Panc1 (cell line): ENCODE measurements around the gene MOCS1. TPM values are rescaled to one million over a fixed set of nuclear protein-coding genes. Genes with fewer than 3 reads are reported as not detected.

Experiments used
- ATAC-seq: fragments of 200-7000 bp; cut with Tn5 transposase; 2 replicates; pipeline ENCODE4 v1.9.1; 2020; ENCODE audit warnings: mild to moderate bottlenecking, moderate library complexity
- BruUV-seq: library from RNA; stranded (reverse); fragments of 400-500 nt; replicated peaks from 2 replicates; lab custom pipeline; 2021; lab: Mats Ljungman, UMichigan
- CTCF ChIA-PET: fragments of 300-600 bp; sonication (Branson Sonifier 250); formaldehyde crosslinking; loops from one replicate; lab custom pipeline; 2022; ENCODE audit warnings: antibody characterized with exemption; lab: Charles Lee
- POLR2A ChIA-PET: fragments of 300-600 bp; sonication (Branson Sonifier 250); formaldehyde crosslinking; loops from one replicate; lab custom pipeline; 2022; ENCODE audit warnings: antibody characterized with exemption; lab: Charles Lee
- DNase-seq: peaks from one replicate; pipeline ENCODE4 v3.0.0-alpha.2; 2010; ENCODE audit warnings: low read depth, low spot score
- H3K27ac ChIP-seq: 2 replicates; pipeline ENCODE4 v1.5.1; 2011; ENCODE audit warnings: mild to moderate bottlenecking, low read length, inconsistent platforms
- H3K27me3 ChIP-seq: fragments of 200-500 bp; sonication (Bioruptor generic); 2 replicates; pipeline ENCODE4 v1.6.0; 2014; ENCODE audit warnings: low read length, inconsistent platforms; ENCODE audit not compliant: control insufficient read depth, insufficient read depth
- H3K36me3 ChIP-seq: fragments of 200-500 bp; sonication (Bioruptor generic); 2 replicates; pipeline ENCODE4 v1.5.1; 2014; ENCODE audit warnings: inconsistent platforms, mild to moderate bottlenecking, low read length, moderate library complexity; ENCODE audit not compliant: control insufficient read depth, insufficient read depth
- H3K4me1 ChIP-seq: 2 replicates; pipeline ENCODE4 v1.5.1; 2011; ENCODE audit warnings: inconsistent platforms, mild to moderate bottlenecking, low read length, moderate library complexity; ENCODE audit not compliant: control insufficient read depth, insufficient read depth
- H3K4me3 ChIP-seq, 2 experiments: 2 replicates each; pipeline ENCODE4 v1.5.1; 2011 to 2012; ENCODE audit warnings: low read depth in 2 of 2, low read length in 2 of 2, mild to moderate bottlenecking in 2 of 2, inconsistent platforms in 1 of 2, moderate library complexity in 1 of 2
- H3K9me3 ChIP-seq: fragments of 200-500 bp; sonication (Bioruptor generic); 2 replicates; pipeline ENCODE4 v1.5.1; 2014; ENCODE audit warnings: low read depth, mild to moderate bottlenecking, inconsistent platforms, low read length, moderate library complexity; ENCODE audit not compliant: control insufficient read depth, insufficient read depth
- POLR2AphosphoS5 ChIP-seq: IDR thresholded peaks from 2 replicates; pipeline ENCODE4 v1.6.1; 2012; ENCODE audit warnings: mild to moderate bottlenecking, low read depth, low read length, moderate library complexity
- SIN3A ChIP-seq: IDR thresholded peaks from 2 replicates; pipeline ENCODE4 v1.6.1; 2012; ENCODE audit warnings: low read depth, mild to moderate bottlenecking, low read length, moderate library complexity, borderline replicate concordance; ENCODE audit not compliant: insufficient read depth
- TCF7L2 ChIP-seq: IDR thresholded peaks from 2 replicates; pipeline ENCODE4 v1.6.1; 2011; ENCODE audit warnings: mild to moderate bottlenecking, low read depth, low read length, inconsistent platforms
- in situ Hi-C: cut with HindIII; loops from 2 replicates; pipeline ENCODE4 v1.10.0; 2016; ENCODE audit warnings: low sequenced_read_pairs, low pct_unique_long_range_greater_than_20kb
- intact Hi-C: fragments of 100-400 bp; cut with micrococcal nuclease; formaldehyde crosslinking; loops from one replicate; pipeline ENCODE4 v1.10.0; 2022; ENCODE audit not compliant: unreplicated experiment
- total RNA-seq: library from RNA; stranded (reverse); gene quantifications from one replicate; pipeline ENCODE4 v1.2.1, GENCODE V29; 2021; ENCODE audit not compliant: unreplicated experiment
- TF ChIP-seq, protein P1 (sequence below), 2 experiments: IDR thresholded peaks; 2 replicates each; pipeline ENCODE4 v1.6.1; 2011 to 2012; ENCODE audit warnings: low read depth in 2 of 2, control low read depth in 1 of 2, low read length in 1 of 2, mild to moderate bottlenecking in 1 of 2, moderate library complexity in 1 of 2; ENCODE audit not compliant: insufficient read depth in 1 of 2
- TF ChIP-seq, protein P2 (sequence below): fragments of 450-650 bp; IDR thresholded peaks from 2 replicates; pipeline ENCODE4 v1.5.1; 2017; ENCODE audit warnings: mild to moderate bottlenecking

Gene MOCS1
- total RNA-seq, 1 experiment from 2014 or later = 0.98 TPM

DNA sequence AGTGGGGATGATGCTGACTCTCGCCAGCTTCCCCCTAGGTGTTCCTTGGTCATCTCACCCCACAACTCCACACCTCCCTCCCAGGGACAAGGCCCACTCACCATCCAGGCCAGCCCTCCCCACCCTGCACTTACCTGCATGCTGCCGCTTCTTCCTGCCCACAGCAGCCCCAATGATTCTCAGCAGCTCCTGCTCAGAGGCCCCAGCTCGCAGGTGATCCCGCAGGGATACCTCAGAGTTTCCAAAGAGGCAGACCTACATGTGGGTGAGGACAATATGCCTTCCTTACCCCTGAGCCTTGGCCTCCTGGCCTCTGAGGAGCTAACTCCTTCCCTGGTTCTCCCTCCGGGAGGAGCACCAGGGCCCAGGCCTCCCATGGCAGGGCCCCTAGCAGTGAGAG is 24.6 kb downstream of the MOCS1 start:
- no peaks in the 10 kb centered on the region for H3K36me3 ChIP-seq
- no peak overlapping the region for H3K4me3 ChIP-seq
- TF ChIP-seq, protein P1, sequence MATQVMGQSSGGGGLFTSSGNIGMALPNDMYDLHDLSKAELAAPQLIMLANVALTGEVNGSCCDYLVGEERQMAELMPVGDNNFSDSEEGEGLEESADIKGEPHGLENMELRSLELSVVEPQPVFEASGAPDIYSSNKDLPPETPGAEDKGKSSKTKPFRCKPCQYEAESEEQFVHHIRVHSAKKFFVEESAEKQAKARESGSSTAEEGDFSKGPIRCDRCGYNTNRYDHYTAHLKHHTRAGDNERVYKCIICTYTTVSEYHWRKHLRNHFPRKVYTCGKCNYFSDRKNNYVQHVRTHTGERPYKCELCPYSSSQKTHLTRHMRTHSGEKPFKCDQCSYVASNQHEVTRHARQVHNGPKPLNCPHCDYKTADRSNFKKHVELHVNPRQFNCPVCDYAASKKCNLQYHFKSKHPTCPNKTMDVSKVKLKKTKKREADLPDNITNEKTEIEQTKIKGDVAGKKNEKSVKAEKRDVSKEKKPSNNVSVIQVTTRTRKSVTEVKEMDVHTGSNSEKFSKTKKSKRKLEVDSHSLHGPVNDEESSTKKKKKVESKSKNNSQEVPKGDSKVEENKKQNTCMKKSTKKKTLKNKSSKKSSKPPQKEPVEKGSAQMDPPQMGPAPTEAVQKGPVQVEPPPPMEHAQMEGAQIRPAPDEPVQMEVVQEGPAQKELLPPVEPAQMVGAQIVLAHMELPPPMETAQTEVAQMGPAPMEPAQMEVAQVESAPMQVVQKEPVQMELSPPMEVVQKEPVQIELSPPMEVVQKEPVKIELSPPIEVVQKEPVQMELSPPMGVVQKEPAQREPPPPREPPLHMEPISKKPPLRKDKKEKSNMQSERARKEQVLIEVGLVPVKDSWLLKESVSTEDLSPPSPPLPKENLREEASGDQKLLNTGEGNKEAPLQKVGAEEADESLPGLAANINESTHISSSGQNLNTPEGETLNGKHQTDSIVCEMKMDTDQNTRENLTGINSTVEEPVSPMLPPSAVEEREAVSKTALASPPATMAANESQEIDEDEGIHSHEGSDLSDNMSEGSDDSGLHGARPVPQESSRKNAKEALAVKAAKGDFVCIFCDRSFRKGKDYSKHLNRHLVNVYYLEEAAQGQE (IDR thresholded peaks at IDR 0.05; ENCODE audit: insufficient read depth in 1 of 2, low read depth in 2 of 2, low read length in 1 of 2) = no peak
- no peak for TF ChIP-seq TCF7L2
- H3K4me1 ChIP-seq = no peaks in the 10 kb centered on the region
- no peak for DNase-seq
- intact Hi-C loops = no loop called here
- no peak overlapping the region for H3K27ac ChIP-seq
- in situ Hi-C loops = no loop called here
- no peaks in the 10 kb centered on the region for H3K9me3 ChIP-seq
- CTCF ChIA-PET = no interaction called here
- POLR2A ChIA-PET = no interaction called here
- 0 out of 2 replicates have a peak, but pooled peaks have one; percentile 45 for ATAC-seq
- no TSS peak for BruUV-seq
- no peaks in the 10 kb centered on the region for H3K27me3 ChIP-seq

DNA sequence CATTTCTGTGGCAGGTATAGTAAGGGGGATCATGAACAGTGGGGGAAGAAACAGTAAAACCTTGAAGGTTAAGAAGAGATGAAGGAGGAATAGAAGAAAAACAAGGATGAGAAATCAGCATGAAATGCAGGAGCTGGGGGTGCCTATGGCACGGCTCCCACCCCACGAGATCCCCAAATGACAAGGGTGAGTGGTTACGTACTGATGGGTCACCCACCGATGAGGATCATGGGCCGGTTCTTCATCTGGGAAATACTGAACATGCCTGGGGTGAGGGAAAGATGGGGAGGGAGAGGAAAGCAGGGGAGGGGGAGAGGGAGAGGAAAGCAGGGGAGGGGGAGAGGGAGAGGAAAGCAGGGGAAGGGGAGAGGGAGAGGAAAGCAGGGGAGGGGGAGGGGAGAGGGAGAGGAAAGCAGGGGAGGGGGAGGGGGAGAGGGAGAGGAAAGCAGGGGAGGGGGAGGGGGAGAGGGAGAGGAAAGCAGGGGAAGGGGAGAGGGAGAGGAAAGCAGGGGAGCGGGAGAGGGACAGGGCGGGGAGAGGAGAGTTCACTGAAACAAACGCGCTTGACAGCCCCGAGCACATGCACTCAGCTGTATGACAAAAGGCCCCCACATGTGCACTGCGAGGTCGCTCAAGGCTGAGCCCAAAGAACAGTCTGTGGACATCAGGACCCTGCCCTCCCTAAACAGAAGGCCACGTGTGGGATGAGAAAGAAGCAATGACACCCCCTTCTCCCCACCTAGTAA is 25.3 kb downstream of the MOCS1 start:
- intact Hi-C loops = no loop called here

More for the DNA sequence above, 25.3 kb downstream of the MOCS1 start:
- no peaks in the 10 kb centered on the region for H3K4me1 ChIP-seq
- ChIA-PET CTCF (no interaction called here), POLR2A (no interaction called here)
- H3K9me3 ChIP-seq = no peaks in the 10 kb centered on the region
- no peak for ATAC-seq
- in situ Hi-C loops = no loop called here
- TF ChIP-seq SIN3A = no peak
- TF ChIP-seq POLR2AphosphoS5 = no peak
- TF ChIP-seq, protein P2, sequence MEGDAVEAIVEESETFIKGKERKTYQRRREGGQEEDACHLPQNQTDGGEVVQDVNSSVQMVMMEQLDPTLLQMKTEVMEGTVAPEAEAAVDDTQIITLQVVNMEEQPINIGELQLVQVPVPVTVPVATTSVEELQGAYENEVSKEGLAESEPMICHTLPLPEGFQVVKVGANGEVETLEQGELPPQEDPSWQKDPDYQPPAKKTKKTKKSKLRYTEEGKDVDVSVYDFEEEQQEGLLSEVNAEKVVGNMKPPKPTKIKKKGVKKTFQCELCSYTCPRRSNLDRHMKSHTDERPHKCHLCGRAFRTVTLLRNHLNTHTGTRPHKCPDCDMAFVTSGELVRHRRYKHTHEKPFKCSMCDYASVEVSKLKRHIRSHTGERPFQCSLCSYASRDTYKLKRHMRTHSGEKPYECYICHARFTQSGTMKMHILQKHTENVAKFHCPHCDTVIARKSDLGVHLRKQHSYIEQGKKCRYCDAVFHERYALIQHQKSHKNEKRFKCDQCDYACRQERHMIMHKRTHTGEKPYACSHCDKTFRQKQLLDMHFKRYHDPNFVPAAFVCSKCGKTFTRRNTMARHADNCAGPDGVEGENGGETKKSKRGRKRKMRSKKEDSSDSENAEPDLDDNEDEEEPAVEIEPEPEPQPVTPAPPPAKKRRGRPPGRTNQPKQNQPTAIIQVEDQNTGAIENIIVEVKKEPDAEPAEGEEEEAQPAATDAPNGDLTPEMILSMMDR = no peak
- TF ChIP-seq, protein P1 (IDR thresholded peaks at IDR 0.05; ENCODE audit: insufficient read depth in 1 of 2, low read depth in 2 of 2, low read length in 1 of 2) = no peak
- no peak for TF ChIP-seq TCF7L2
- no TSS peak for BruUV-seq
- no peak for DNase-seq
- no peaks in the 10 kb centered on the region for H3K27me3 ChIP-seq
- H3K36me3 ChIP-seq = no peaks in the 10 kb centered on the region
- H3K27ac ChIP-seq = no peak overlapping the region
- no peak overlapping the region for H3K4me3 ChIP-seq
